K562 (cell line): ENCODE measurements around the gene PRSS21. TPM values are rescaled to one million over a fixed set of nuclear protein-coding genes. Genes with fewer than 3 reads are reported as not detected.
A peak's percentile ranks its signal among the peaks of the same experiment; 100 is the strongest.

Source experiments
- ATAC-seq: fragments of 200-7000 bp; cut with Tn5 transposase; 3 replicates; pipeline ENCODE4 v1.9.1; 2020; ENCODE audit warnings: moderate library complexity
- BruUV-seq: library from RNA; stranded (reverse); fragments of 400-500 nt; replicated peaks from 2 replicates; lab custom pipeline; 2021; lab: Mats Ljungman, UMichigan
- CTCF ChIA-PET: fragments of 300-600 bp; formaldehyde crosslinking; extraction: SDS; loops from one replicate; lab custom pipeline; 2021; ENCODE audit warnings: low intra/inter-chr PET ratio; lab: Yijun Ruan, JAX
- POLR2A ChIA-PET: fragments of 300-600, 350-650 bp; sonication (Branson Sonifier 250); formaldehyde crosslinking; extraction: SDS; loops from one replicate; lab custom pipeline; 2021; ENCODE audit warnings: antibody characterized with exemption, inconsistent platforms; lab: Yijun Ruan, JAX
- DNase-seq, 4 experiments: peaks; one replicate each; pipeline versions ENCODE4 v3.0.0 to v3.0.0-alpha.2; 2011 to 2018; ENCODE audit warnings: low spot score in 3 of 4, mixed read lengths in 3 of 4; ENCODE audit errors: extremely low read depth in 1 of 4
- FAIRE-seq: peaks from 2 replicates; lab custom pipeline; 2011; peaks lifted over from hg19 to GRCh38; lab: Jason Lieb, UNC
- H2AFZ ChIP-seq: 2 replicates; pipeline ENCODE4 v1.6.0; 2011; ENCODE audit warnings: low read depth, low read length, control low read depth, inconsistent platforms
- H3K27ac ChIP-seq: fragments of 200-600 bp; 3 replicates; pipeline ENCODE4 v1.8.0; 2011; ENCODE audit warnings: low read depth, mild to moderate bottlenecking, control low read depth, inconsistent platforms, low read length, moderate library complexity, mixed read lengths; ENCODE audit errors: extremely low read depth
- H3K27me3 ChIP-seq, 2 experiments: fragments of 300-600 bp in 1 of 2; 2 replicates in 1 of 2; 3 replicates in 1 of 2; pipeline versions ENCODE4 v1.6.0 to v1.8.0; 2011; ENCODE audit warnings: inconsistent platforms in 2 of 2, low read length in 2 of 2, mild to moderate bottlenecking in 1 of 2, mixed read lengths in 1 of 2, moderate library complexity in 1 of 2; ENCODE audit not compliant: control insufficient read depth in 2 of 2, insufficient read depth in 2 of 2
- H3K36me3 ChIP-seq: fragments of 300-600 bp; 3 replicates; pipeline ENCODE4 v1.8.0; 2011; ENCODE audit warnings: mild to moderate bottlenecking, low read length, inconsistent platforms; ENCODE audit not compliant: control insufficient read depth, insufficient read depth
- H3K4me1 ChIP-seq, 2 experiments: fragments of 200-600 bp in 1 of 2; replicated peaks in 1 of 2; 2 replicates in 1 of 2; 3 replicates in 1 of 2; pipeline versions ENCODE4 v1.5.1 to v1.8.0; 2011; ENCODE audit warnings: inconsistent platforms in 2 of 2, low read length in 2 of 2, mild to moderate bottlenecking in 1 of 2, mixed read lengths in 1 of 2, moderate library complexity in 1 of 2; ENCODE audit not compliant: control insufficient read depth in 2 of 2, insufficient read depth in 2 of 2
- H3K4me2 ChIP-seq: 2 replicates; pipeline ENCODE4 v1.6.1; 2011; ENCODE audit warnings: low read length, control low read depth, inconsistent platforms, mixed read lengths; ENCODE audit not compliant: insufficient read depth
- H3K4me3 ChIP-seq: fragments of 200-600 bp; sonication (generic), shearing (Covaris generic); 2 replicates; pipeline ENCODE4 v1.5.1; 2016; ENCODE audit warnings: control low read depth, inconsistent platforms
- H3K79me2 ChIP-seq: fragments of 200-600 bp; 3 replicates; pipeline ENCODE4 v1.8.0; 2011; ENCODE audit warnings: low read length, inconsistent platforms; ENCODE audit not compliant: control insufficient read depth, insufficient read depth
- H3K9ac ChIP-seq, 2 experiments: 2 replicates each; pipeline versions ENCODE4 v1.6.0 to v1.6.1; 2011; ENCODE audit warnings: low read depth in 2 of 2, low read length in 2 of 2, control low read depth in 1 of 2, inconsistent platforms in 1 of 2, mild to moderate bottlenecking in 1 of 2, mixed read lengths in 1 of 2; ENCODE audit not compliant: insufficient read depth in 1 of 2
- H3K9me1 ChIP-seq: one replicate; pipeline ENCODE4 v1.6.0; 2011; ENCODE audit warnings: inconsistent platforms, mild to moderate bottlenecking, low read length, moderate library complexity; ENCODE audit not compliant: control insufficient read depth, insufficient read depth
- H3K9me3 ChIP-seq: replicated peaks from 2 replicates; pipeline ENCODE4 v1.5.1; 2011; ENCODE audit warnings: low read depth, low read length, inconsistent platforms; ENCODE audit not compliant: control insufficient read depth, insufficient read depth
- H4K20me1 ChIP-seq: replicated peaks from 2 replicates; pipeline ENCODE4 v1.6.1; 2011; ENCODE audit warnings: low read length, inconsistent platforms, mixed read lengths; ENCODE audit not compliant: control insufficient read depth, insufficient read depth
- BCOR ChIP-seq: fragments of 450-650 bp; IDR thresholded peaks from 2 replicates; pipeline ENCODE4 v1.6.1; 2016
- KDM1A ChIP-seq, 2 experiments: fragments of 450-650 bp; IDR thresholded peaks; 2 replicates each; pipeline ENCODE4 v1.6.1; 2016; ENCODE audit warnings: mild to moderate bottlenecking in 2 of 2
- RBM25 ChIP-seq: fragments of 200-400 bp; formaldehyde crosslinking; IDR thresholded peaks from 2 replicates; pipeline ENCODE4 v1.6.1; 2018; ENCODE audit warnings: low read length, low read depth, moderate library complexity; ENCODE audit not compliant: severe bottlenecking
- XRCC3 ChIP-seq: fragments of 450-650 bp; IDR thresholded peaks from 2 replicates; pipeline ENCODE4 v1.6.1; 2017; ENCODE audit warnings: mild to moderate bottlenecking, moderate library complexity
- WGBS: fragments of 100-300 bp; shearing (Covaris generic); methylation state at CpG from one replicate; pipeline ENCODE4 v1.1.6; 2016; ENCODE audit warnings: low coverage, mixed read lengths; ENCODE audit not compliant: insufficient coverage; ENCODE audit errors: missing lambda C conversion rate; 5-methylcytosine and 5-hydroxymethylcytosine counted together
- in situ Hi-C: fragments of 300-500 bp; cut with MboI; formaldehyde crosslinking; loops from 4 replicates; pipeline ENCODE4 v1.15.0; 2018; ENCODE audit warnings: inconsistent platforms, mixed read lengths
- intact Hi-C: fragments of 100-400 bp; cut with micrococcal nuclease; formaldehyde crosslinking; loops from 2 replicates; pipeline ENCODE4 v1.14.2; 2022
- polyA plus RNA-seq, 8 experiments: library from polyadenylated mRNA; depleted of rRNA in 4 of 8; stranded (reverse) in 5 of 8; unstranded in 3 of 8; fragments of >200 nt; fragmentation: Nextera tagmentation in 2 of 8; fragmentation: Illumina TruSeq in 1 of 8; extraction: Ambion mirVana in 2 of 8; extraction: Trizol in 1 of 8; gene quantifications; 2 replicates each; pipeline versions ENCODE4 v1.2.1 to v1.2.3, GENCODE V29; 2011 to 2014; ENCODE audit warnings: inconsistent platforms in 1 of 8, missing spikeins in 1 of 8
- total RNA-seq, 7 experiments: library from RNA; depleted of rRNA in 6 of 7; stranded (reverse); fragments of >200 nt in 6 of 7; fragmentation: Illumina TruSeq in 2 of 7; extraction: Trizol in 2 of 7; gene quantifications; 2 replicates each; pipeline versions ENCODE4 v1.2.1 to v1.2.3, GENCODE V29; 2011 to 2021; ENCODE audit warnings: low replicate concordance in 1 of 7

The PRSS21 gene
- total and polyA plus RNA-seq, 9 of the 15 experiments (the other 6 are each of a cell fraction or from before 2014, with no cell fraction given): 12.1 to 121 (median 61.3) TPM

- ATAC-seq (no peak), DNase-seq (no peak), FAIRE-seq (no peak)
- Histone ChIP-seq H3K9me1 (no peaks in the 10 kb centered on the region), H3K9ac (peak overlapping the region in 1 of 2 experiments; percentile 43; a peak in 2 of 4 replicates), H3K36me3 (peaks cover under 1% of the 10 kb centered on the region; the same call in 1 of the 3 replicates), H3K4me3 (no peak overlapping the region), H3K4me2 (no peak overlapping the region), H3K9me3 (no peaks in the 10 kb centered on the region), H3K27me3 (peaks cover 0 to 3% of the 10 kb centered on the region in 2 experiments; a peak in 2 of 5 replicates), H3K79me2 (peaks cover 9% of the 10 kb centered on the region), H2AFZ (no peak overlapping the region), H3K4me1 (peaks cover 4 to 47% of the 10 kb centered on the region in 2 experiments; a peak in 4 of 5 replicates), H3K27ac (no peak overlapping the region), H4K20me1 (no peaks in the 10 kb centered on the region)
- ChIA-PET POLR2A (interaction anchor here (0.6 to 2.4 kb wide), 3 partner anchors 8 to 29 kb away, joined by 3 to 10 read pairs (median 8); no protein-coding TSS in a partner anchor), CTCF (no interaction called here)
- in situ Hi-C loops (no loop called here), intact Hi-C loops (no loop called here)
- WGBS: 66% methylated on average over 17 of the region's 20 CpGs
- TF ChIP-seq KDM1A (IDR thresholded peaks at IDR 0.05) (0 out of 4 replicates have a peak, but pooled peaks of 1 of the 2 experiments have one; percentile 14), XRCC3 (no peak), RBM25 (peak; percentile 51), BCOR (peak; percentile 30; the same call in 1 of the 2 replicates)
- no TSS peak for BruUV-seq
Measured at GRCh38 chr16:2782583-2783351, 34.3 kb upstream of the PRSS21 start.
